AG04450 (cell line): ENCODE measurements around the gene CRYGB. TPM values are rescaled to one million over a fixed set of nuclear protein-coding genes. Genes with fewer than 3 reads are reported as not detected.

Source experiments
- CTCF ChIA-PET: fragments of 300-600, 350-600 bp; formaldehyde crosslinking; extraction: SDS; loops from one replicate; lab custom pipeline; 2022; ENCODE audit warnings: antibody characterized with exemption, inconsistent platforms; lab: Charles Lee
- POLR2A ChIA-PET: fragments of 350-600 bp; formaldehyde crosslinking; extraction: SDS; loops from one replicate; lab custom pipeline; 2021; ENCODE audit warnings: antibody characterized with exemption, inconsistent platforms; lab: Yijun Ruan, JAX
- DNase-seq: peaks from one replicate; pipeline ENCODE4 v3.0.0-alpha.2; 2011; ENCODE audit warnings: low read depth, low spot score
- H3K27ac ChIP-seq: one replicate; pipeline ENCODE4 v1.5.1; 2012; ENCODE audit warnings: low read depth, low read length, control low read depth
- H3K27me3 ChIP-seq: one replicate; pipeline ENCODE4 v1.6.0; 2012; ENCODE audit warnings: low read length; ENCODE audit not compliant: control insufficient read depth, insufficient read depth
- H3K4me3 ChIP-seq: 2 replicates; pipeline ENCODE4 v1.5.1; 2011; ENCODE audit warnings: mild to moderate bottlenecking, low read depth, low read length, control low read depth
- H3K9me3 ChIP-seq: 2 replicates; pipeline ENCODE4 v1.5.1; 2012; ENCODE audit warnings: low read length; ENCODE audit not compliant: control insufficient read depth, insufficient read depth
- CTCF ChIP-seq: IDR thresholded peaks from 2 replicates; pipeline ENCODE4 v1.5.1; 2011; ENCODE audit warnings: low read depth, low read length, control low read depth, inconsistent platforms
- polyA plus RNA-seq: library from polyadenylated mRNA; depleted of rRNA; stranded (reverse); fragments of >200 nt; gene quantifications from 2 replicates; pipeline ENCODE4 v1.2.3, GENCODE V29; 2011

The CRYGB gene
- polyA plus RNA-seq, 1 experiment: not detected

- no peak overlapping the region for H3K4me3 ChIP-seq
- no peaks in the 10 kb centered on the region for H3K9me3 ChIP-seq
- TF ChIP-seq CTCF: no peak
- H3K27me3 ChIP-seq: peaks cover 5% of the 10 kb centered on the region
- ChIA-PET POLR2A (no interaction called here), CTCF (interaction anchor here (1.5 kb wide), 1 partner anchor 39 kb away, joined by 6 read pairs; no protein-coding TSS in a partner anchor)
- DNase-seq: no peak
- H3K27ac ChIP-seq: no peak overlapping the region
Observed at GRCh38 chr2:208136716-208137094, 9.3 kb downstream of the CRYGB start.

GRCh38 chr2:208135794-208136715, 9.9 kb downstream of the CRYGB start:
- TF ChIP-seq CTCF: no peak
- CTCF ChIA-PET: interaction anchor here (1.5 kb wide), 1 partner anchor 39 kb away, joined by 6 read pairs; no protein-coding TSS in a partner anchor

GRCh38 chr2:208134928-208135586, 10.9 kb downstream of the CRYGB start:
- POLR2A ChIA-PET: no interaction called here
- no peak overlapping the region for H3K27ac ChIP-seq
- CTCF ChIA-PET: no interaction called here
- DNase-seq: no peak
- TF ChIP-seq CTCF: no peak
- no peak overlapping the region for H3K4me3 ChIP-seq
- H3K9me3 ChIP-seq: no peaks in the 10 kb centered on the region
- peaks cover 5% of the 10 kb centered on the region for H3K27me3 ChIP-seq

More at GRCh38 chr2:208135794-208136715, 9.9 kb downstream of the CRYGB start:
- H3K27ac ChIP-seq: no peak overlapping the region
- POLR2A ChIA-PET: no interaction called here
- no peak overlapping the region for H3K4me3 ChIP-seq
- H3K27me3 ChIP-seq: peaks cover 5% of the 10 kb centered on the region
- H3K9me3 ChIP-seq: no peaks in the 10 kb centered on the region
- DNase-seq: no peak

GRCh38 chr2:208130712-208131110, 15.2 kb downstream of the CRYGB start:
- Histone ChIP-seq H3K27me3 (peaks cover 5% of the 10 kb centered on the region), H3K27ac (no peak overlapping the region), H3K9me3 (no peaks in the 10 kb centered on the region; the same call in 1 of the 2 replicates), H3K4me3 (no peak overlapping the region)
- ChIA-PET POLR2A (no interaction called here), CTCF (interaction anchor here (0.5 kb wide), 1 partner anchor 439 kb away, joined by 3 read pairs; no protein-coding TSS in a partner anchor)
- no peak for DNase-seq
- TF ChIP-seq CTCF: no peak
